A549 (cell line): Measurements from ENCODE around the gene DYSF. TPM values are rescaled to one million over a fixed set of nuclear protein-coding genes. Genes with fewer than 3 reads are reported as not detected.

Experiments used
- ATAC-seq, 2 experiments: fragments of 200-7000 bp in 1 of 2; fragments of >200 bp in 1 of 2; cut with Nextera tagmentation in 1 of 2; cut with Tn5 transposase in 1 of 2; 3 replicates each; pipeline versions ENCODE4 v1.8.0 to v1.9.1; 2018 to 2020; ENCODE audit warnings: mild to moderate bottlenecking in 1 of 2, moderate library complexity in 1 of 2
- CTCF ChIA-PET: fragments of 300-600 bp; sonication (Branson Sonifier 250); formaldehyde crosslinking; extraction: SDS; loops from one replicate; lab custom pipeline; 2021; ENCODE audit warnings: antibody characterized with exemption, inconsistent platforms; lab: Yijun Ruan, JAX
- POLR2A ChIA-PET: fragments of 350-600 bp; formaldehyde crosslinking; extraction: SDS; loops from one replicate; lab custom pipeline; 2021; ENCODE audit warnings: antibody characterized with exemption, inconsistent platforms; lab: Yijun Ruan, JAX
- DNase-seq, 2 experiments: peaks; one replicate each; pipeline versions ENCODE4 v3.0.0 to v3.0.0-alpha.2; 2011 to 2016; ENCODE audit warnings: low read depth in 1 of 2, low spot score in 1 of 2
- FAIRE-seq: peaks from 2 replicates; lab custom pipeline; 2011; peaks lifted over from hg19 to GRCh38; lab: Jason Lieb, UNC
- H3K27ac ChIP-seq, 2 experiments: fragments of >200 bp; sonication (Bioruptor Twin); formaldehyde crosslinking; 3 replicates each; pipeline ENCODE4 v1.5.1; 2016 to 2017
- H3K4me1 ChIP-seq: fragments of >200 bp; sonication (Bioruptor Twin); formaldehyde crosslinking; 3 replicates; pipeline ENCODE4 v1.6.1; 2016
- H3K4me2 ChIP-seq: fragments of >200 bp; sonication (Bioruptor Twin); formaldehyde crosslinking; 3 replicates; pipeline ENCODE4 v1.6.1; 2016
- H3K4me3 ChIP-seq: fragments of >200 bp; sonication (Bioruptor Twin); formaldehyde crosslinking; 3 replicates; pipeline ENCODE4 v1.5.1; 2016
- H3K9me3 ChIP-seq: fragments of >200 bp; sonication (Bioruptor Twin); formaldehyde crosslinking; 3 replicates; pipeline ENCODE4 v1.6.1; 2016
- CEBPB ChIP-seq, 2 experiments: fragments of >200 bp in 1 of 2; sonication (Bioruptor Twin) in 1 of 2; formaldehyde crosslinking in 1 of 2; IDR thresholded peaks; 2 replicates each; pipeline ENCODE4 v1.6.1; 2012 to 2016
- CHD4 ChIP-seq: fragments of 200-600 bp; sonication (generic); IDR thresholded peaks from 2 replicates; pipeline ENCODE4 v1.6.1; 2016; ENCODE audit warnings: antibody characterized with exemption, mild to moderate bottlenecking, borderline replicate concordance
- EHF ChIP-seq: fragments of 250-450 bp; sonication (Bioruptor Pico); IDR thresholded peaks from 2 replicates; pipeline ENCODE4 v1.5.0; 2020; ENCODE audit warnings: mild to moderate bottlenecking
- FOSL2 ChIP-seq, 2 experiments: fragments of 450-650 bp in 1 of 2; fragments of >200 bp in 1 of 2; sonication (Bioruptor Twin) in 1 of 2; formaldehyde crosslinking; IDR thresholded peaks; 2 replicates each; pipeline versions ENCODE4 v1.5.0 to v1.6.1; 2016 to 2020; ENCODE audit warnings: mild to moderate bottlenecking in 1 of 2, moderate library complexity in 1 of 2
- HEYL ChIP-seq: fragments of 250-450 bp; sonication (Bioruptor Pico); IDR thresholded peaks from 2 replicates; pipeline ENCODE4 v1.8.0; 2021; ENCODE audit warnings: mild to moderate bottlenecking, moderate library complexity
- JUN ChIP-seq, 2 experiments: fragments of >200 bp; sonication (Bioruptor Twin); formaldehyde crosslinking; IDR thresholded peaks; 2 replicates in 1 of 2; 3 replicates in 1 of 2; pipeline ENCODE4 v1.6.1; 2016 to 2017
- KDM5A ChIP-seq: fragments of 200-600 bp; sonication (generic); IDR thresholded peaks from 2 replicates; pipeline ENCODE4 v1.6.1; 2016; ENCODE audit warnings: antibody characterized with exemption, mild to moderate bottlenecking
- MAZ ChIP-seq: fragments of 150-350 bp; IDR thresholded peaks from 2 replicates; pipeline ENCODE4 v1.6.1; 2014; ENCODE audit warnings: antibody characterized with exemption, low read depth, low read length, borderline replicate concordance
- NFE2L2 ChIP-seq: fragments of 150-350 bp; conservative IDR thresholded peaks from 2 replicates; pipeline ENCODE4 v1.6.1; 2014; ENCODE audit warnings: low read length
- PHF8 ChIP-seq: fragments of 200-600 bp; sonication (generic); IDR thresholded peaks from 2 replicates; pipeline ENCODE4 v1.6.1; 2016; ENCODE audit warnings: low read depth, mild to moderate bottlenecking, antibody characterized with exemption, moderate library complexity, borderline replicate concordance
- POLR2A ChIP-seq: IDR thresholded peaks from 2 replicates; pipeline ENCODE4 v1.6.1; 2012; ENCODE audit warnings: mild to moderate bottlenecking, low read length
- POLR2AphosphoS2 ChIP-seq: conservative IDR thresholded peaks from 2 replicates; pipeline ENCODE4 v1.6.1; 2012; ENCODE audit warnings: low read length, improper control_type of control experiment, inconsistent platforms
- RAD21 ChIP-seq, 2 experiments: fragments of >200 bp in 1 of 2; sonication (Bioruptor Twin) in 1 of 2; formaldehyde crosslinking in 1 of 2; IDR thresholded peaks in 1 of 2; conservative IDR thresholded peaks in 1 of 2; 2 replicates in 1 of 2; 3 replicates in 1 of 2; pipeline ENCODE4 v1.6.1; 2012 to 2018; ENCODE audit warnings: inconsistent platforms in 1 of 2
- RFX5 ChIP-seq: fragments of 450-650 bp; IDR thresholded peaks from 2 replicates; pipeline ENCODE4 v1.7.1; 2014; ENCODE audit warnings: antibody characterized with exemption, mild to moderate bottlenecking, moderate library complexity
- RNF2 ChIP-seq: fragments of 200-600 bp; sonication (generic); IDR thresholded peaks from 2 replicates; pipeline ENCODE4 v1.6.1; 2016; ENCODE audit warnings: low read depth, mild to moderate bottlenecking, antibody characterized with exemption, moderate library complexity, borderline replicate concordance
- SMC3 ChIP-seq: fragments of >200 bp; sonication (Bioruptor Twin); formaldehyde crosslinking; IDR thresholded peaks from 3 replicates; pipeline ENCODE4 v1.6.1; 2018; ENCODE audit warnings: inconsistent platforms
- TFCP2L1 ChIP-seq: fragments of 250-450 bp; sonication (Bioruptor Pico); IDR thresholded peaks from 2 replicates; pipeline ENCODE4 v1.5.0; 2021; ENCODE audit warnings: mild to moderate bottlenecking
- ZSCAN20 ChIP-seq: fragments of 250-450 bp; sonication (Bioruptor Pico); IDR thresholded peaks from 2 replicates; pipeline ENCODE4 v1.8.0; 2022; ENCODE audit warnings: mild to moderate bottlenecking, moderate library complexity
- WGBS: methylation state at CpG from one replicate; pipeline ENCODE4 v1.1.6; 2017; ENCODE audit errors: missing lambda C conversion rate; 5-methylcytosine and 5-hydroxymethylcytosine counted together
- polyA plus RNA-seq, 4 experiments: library from polyadenylated mRNA; depleted of rRNA in 3 of 4; stranded (reverse); fragments of >200 nt; fragmentation: RNase III in 1 of 4; extraction: RNeasy Plus Mini Kit Qiagen cat#74134 plus additional on column Dnase treatment in 1 of 4; gene quantifications; 2 replicates in 3 of 4; 3 replicates in 1 of 4; pipeline ENCODE4 v1.2.3, GENCODE V29; 2011 to 2017
- TF ChIP-seq, protein P1 (sequence below): fragments of 250-450 bp; sonication (Bioruptor Pico); IDR thresholded peaks from 2 replicates; pipeline ENCODE4 v1.5.0; 2020; ENCODE audit warnings: low read depth, mild to moderate bottlenecking, moderate library complexity
- TF ChIP-seq, protein P2 (sequence below): IDR thresholded peaks from 2 replicates; pipeline ENCODE4 v1.6.1; 2012
- TF ChIP-seq, protein P3 (sequence below): IDR thresholded peaks from 2 replicates; pipeline ENCODE4 v1.6.1; 2012; ENCODE audit warnings: low read depth, borderline replicate concordance
- TF ChIP-seq, protein P4 (sequence below): fragments of 200-600 bp; sonication (generic); IDR thresholded peaks from 2 replicates; pipeline ENCODE4 v1.6.1; 2016; ENCODE audit warnings: antibody characterized with exemption, mild to moderate bottlenecking, moderate library complexity
- TF ChIP-seq, protein P5 (sequence below): fragments of >200 bp; sonication (Bioruptor Twin); formaldehyde crosslinking; IDR thresholded peaks from 2 replicates; pipeline ENCODE4 v1.6.1; 2016
- TF ChIP-seq, protein P6 (sequence below): fragments of 250-450 bp; sonication (Bioruptor Pico); IDR thresholded peaks from 2 replicates; pipeline ENCODE4 v1.5.0; 2021; ENCODE audit warnings: mild to moderate bottlenecking, moderate library complexity, borderline replicate concordance

DYSF gene
- polyA plus RNA-seq, 2 of the 4 experiments (the other 2 are of a cell fraction), result 0.36 to 0.98 TPM

DNA sequence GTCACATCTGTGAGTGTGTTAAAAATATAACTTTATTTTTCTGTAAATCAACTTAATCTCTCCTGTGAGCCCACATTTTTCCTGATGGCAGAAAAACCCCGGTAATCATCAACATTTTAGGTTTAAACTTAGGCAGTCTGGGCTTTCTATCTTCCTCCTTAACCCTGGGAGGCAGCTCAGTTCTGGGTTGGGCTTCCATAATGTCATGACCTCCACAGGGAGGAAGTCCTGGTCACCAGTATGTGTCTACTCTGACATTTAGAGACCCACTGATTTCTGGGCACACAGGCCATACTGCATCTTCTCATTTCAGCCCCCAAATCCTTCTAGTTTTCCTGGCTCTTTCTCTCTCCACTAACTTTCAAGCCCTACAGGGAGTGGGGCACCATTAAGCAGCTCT is 181.2 kb downstream of the DYSF start:
- ATAC-seq (no peak), DNase-seq (no peak), FAIRE-seq (no peak)
- 78% methylated on average over 1 of the region's 1 CpG for WGBS
- no peaks in the 10 kb centered on the region for H3K4me1 ChIP-seq
- CTCF ChIA-PET, result no interaction called here
- TF ChIP-seq NFE2L2, result no peak
- TF ChIP-seq HEYL (CRISPR knock-in tag), result no peak
- TF ChIP-seq ZSCAN20 (CRISPR knock-in tag), result no peak
- TF ChIP-seq, protein P1, sequence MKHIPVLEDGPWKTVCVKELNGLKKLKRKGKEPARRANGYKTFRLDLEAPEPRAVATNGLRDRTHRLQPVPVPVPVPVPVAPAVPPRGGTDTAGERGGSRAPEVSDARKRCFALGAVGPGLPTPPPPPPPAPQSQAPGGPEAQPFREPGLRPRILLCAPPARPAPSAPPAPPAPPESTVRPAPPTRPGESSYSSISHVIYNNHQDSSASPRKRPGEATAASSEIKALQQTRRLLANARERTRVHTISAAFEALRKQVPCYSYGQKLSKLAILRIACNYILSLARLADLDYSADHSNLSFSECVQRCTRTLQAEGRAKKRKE (CRISPR knock-in tag), result no peak
- TF ChIP-seq POLR2AphosphoS2, result no peak
- no peak for TF ChIP-seq MAZ
- no peak for TF ChIP-seq RNF2
- POLR2A ChIA-PET, result no interaction called here
- no peak overlapping the region for H3K4me2 ChIP-seq
- H3K4me3 ChIP-seq, result no peak overlapping the region
- H3K27ac ChIP-seq, result no peak overlapping the region
- no peaks in the 10 kb centered on the region for H3K9me3 ChIP-seq

DNA sequence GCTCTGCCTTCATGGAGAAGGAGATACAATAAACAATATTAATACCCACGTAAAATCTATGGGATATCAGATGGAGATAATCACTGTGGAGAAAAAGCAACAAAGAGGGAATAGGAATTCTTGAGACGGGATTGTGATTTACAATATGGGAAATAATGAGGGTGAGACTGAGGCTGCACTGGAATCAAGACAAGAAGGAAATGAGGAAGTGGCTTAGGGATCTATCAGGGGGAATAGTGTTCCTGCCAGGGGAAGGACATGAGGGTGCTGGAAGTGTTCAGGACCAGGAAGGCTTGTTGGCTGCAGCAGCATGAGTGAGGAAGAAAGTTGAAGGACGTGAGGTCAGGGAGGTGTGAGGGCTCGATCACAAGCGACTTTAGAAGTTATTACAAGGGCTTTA is 182.4 kb downstream of the DYSF start:
- ATAC-seq (no peak; a peak in 1 of 6 replicates), FAIRE-seq (no peak), DNase-seq (no peak)
- no peaks in the 10 kb centered on the region for H3K9me3 ChIP-seq
- no peak overlapping the region for H3K27ac ChIP-seq
- ChIA-PET POLR2A (no interaction called here), CTCF (no interaction called here)
- TF ChIP-seq, protein P2, sequence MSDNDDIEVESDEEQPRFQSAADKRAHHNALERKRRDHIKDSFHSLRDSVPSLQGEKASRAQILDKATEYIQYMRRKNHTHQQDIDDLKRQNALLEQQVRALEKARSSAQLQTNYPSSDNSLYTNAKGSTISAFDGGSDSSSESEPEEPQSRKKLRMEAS, result no peak
- TF ChIP-seq PHF8, result no peak
- TF ChIP-seq, protein P3, sequence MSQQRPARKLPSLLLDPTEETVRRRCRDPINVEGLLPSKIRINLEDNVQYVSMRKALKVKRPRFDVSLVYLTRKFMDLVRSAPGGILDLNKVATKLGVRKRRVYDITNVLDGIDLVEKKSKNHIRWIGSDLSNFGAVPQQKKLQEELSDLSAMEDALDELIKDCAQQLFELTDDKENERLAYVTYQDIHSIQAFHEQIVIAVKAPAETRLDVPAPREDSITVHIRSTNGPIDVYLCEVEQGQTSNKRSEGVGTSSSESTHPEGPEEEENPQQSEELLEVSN, result no peak
- no peak for TF ChIP-seq POLR2AphosphoS2
- TF ChIP-seq SMC3, result no peak
- TF ChIP-seq, protein P4, sequence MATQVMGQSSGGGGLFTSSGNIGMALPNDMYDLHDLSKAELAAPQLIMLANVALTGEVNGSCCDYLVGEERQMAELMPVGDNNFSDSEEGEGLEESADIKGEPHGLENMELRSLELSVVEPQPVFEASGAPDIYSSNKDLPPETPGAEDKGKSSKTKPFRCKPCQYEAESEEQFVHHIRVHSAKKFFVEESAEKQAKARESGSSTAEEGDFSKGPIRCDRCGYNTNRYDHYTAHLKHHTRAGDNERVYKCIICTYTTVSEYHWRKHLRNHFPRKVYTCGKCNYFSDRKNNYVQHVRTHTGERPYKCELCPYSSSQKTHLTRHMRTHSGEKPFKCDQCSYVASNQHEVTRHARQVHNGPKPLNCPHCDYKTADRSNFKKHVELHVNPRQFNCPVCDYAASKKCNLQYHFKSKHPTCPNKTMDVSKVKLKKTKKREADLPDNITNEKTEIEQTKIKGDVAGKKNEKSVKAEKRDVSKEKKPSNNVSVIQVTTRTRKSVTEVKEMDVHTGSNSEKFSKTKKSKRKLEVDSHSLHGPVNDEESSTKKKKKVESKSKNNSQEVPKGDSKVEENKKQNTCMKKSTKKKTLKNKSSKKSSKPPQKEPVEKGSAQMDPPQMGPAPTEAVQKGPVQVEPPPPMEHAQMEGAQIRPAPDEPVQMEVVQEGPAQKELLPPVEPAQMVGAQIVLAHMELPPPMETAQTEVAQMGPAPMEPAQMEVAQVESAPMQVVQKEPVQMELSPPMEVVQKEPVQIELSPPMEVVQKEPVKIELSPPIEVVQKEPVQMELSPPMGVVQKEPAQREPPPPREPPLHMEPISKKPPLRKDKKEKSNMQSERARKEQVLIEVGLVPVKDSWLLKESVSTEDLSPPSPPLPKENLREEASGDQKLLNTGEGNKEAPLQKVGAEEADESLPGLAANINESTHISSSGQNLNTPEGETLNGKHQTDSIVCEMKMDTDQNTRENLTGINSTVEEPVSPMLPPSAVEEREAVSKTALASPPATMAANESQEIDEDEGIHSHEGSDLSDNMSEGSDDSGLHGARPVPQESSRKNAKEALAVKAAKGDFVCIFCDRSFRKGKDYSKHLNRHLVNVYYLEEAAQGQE, result no peak
- no peak for TF ChIP-seq FOSL2 (IDR thresholded peaks at IDR 0.05)
- TF ChIP-seq FOSL2 (CRISPR knock-in tag; IDR thresholded peaks at IDR 0.05), result no peak
- TF ChIP-seq JUN (IDR thresholded peaks at IDR 0.05), result no peak
- TF ChIP-seq CHD4, result no peak
- no peak for TF ChIP-seq POLR2A
- TF ChIP-seq NFE2L2, result no peak
- TF ChIP-seq RFX5, result no peak
- no peak for TF ChIP-seq CEBPB (IDR thresholded peaks at IDR 0.05)
- TF ChIP-seq KDM5A, result no peak
- no peak for TF ChIP-seq RAD21 (conservative IDR thresholded peaks at IDR 0.05 in 1 of 2, IDR thresholded peaks at IDR 0.05 in 1 of 2)
- TF ChIP-seq, protein P5, sequence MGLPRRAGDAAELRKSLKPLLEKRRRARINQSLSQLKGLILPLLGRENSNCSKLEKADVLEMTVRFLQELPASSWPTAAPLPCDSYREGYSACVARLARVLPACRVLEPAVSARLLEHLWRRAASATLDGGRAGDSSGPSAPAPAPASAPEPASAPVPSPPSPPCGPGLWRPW, result no peak
- no peak for TF ChIP-seq TFCP2L1 (CRISPR knock-in tag)
- no peak for TF ChIP-seq EHF (CRISPR knock-in tag)
- TF ChIP-seq, protein P6, sequence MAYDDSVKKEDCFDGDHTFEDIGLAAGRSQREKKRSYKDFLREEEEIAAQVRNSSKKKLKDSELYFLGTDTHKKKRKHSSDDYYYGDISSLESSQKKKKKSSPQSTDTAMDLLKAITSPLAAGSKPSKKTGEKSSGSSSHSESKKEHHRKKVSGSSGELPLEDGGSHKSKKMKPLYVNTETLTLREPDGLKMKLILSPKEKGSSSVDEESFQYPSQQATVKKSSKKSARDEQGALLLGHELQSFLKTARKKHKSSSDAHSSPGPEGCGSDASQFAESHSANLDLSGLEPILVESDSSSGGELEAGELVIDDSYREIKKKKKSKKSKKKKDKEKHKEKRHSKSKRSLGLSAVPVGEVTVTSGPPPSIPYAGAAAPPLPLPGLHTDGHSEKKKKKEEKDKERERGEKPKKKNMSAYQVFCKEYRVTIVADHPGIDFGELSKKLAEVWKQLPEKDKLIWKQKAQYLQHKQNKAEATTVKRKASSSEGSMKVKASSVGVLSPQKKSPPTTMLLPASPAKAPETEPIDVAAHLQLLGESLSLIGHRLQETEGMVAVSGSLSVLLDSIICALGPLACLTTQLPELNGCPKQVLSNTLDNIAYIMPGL, result no peak
- H3K4me1 ChIP-seq, result no peaks in the 10 kb centered on the region
- no peak overlapping the region for H3K4me3 ChIP-seq
- 18% methylated on average over 5 of the region's 5 CpGs for WGBS
- no peak overlapping the region for H3K4me2 ChIP-seq
